ENCODE data around the gene GFRA1. TPM values are rescaled to one million over a fixed set of nuclear protein-coding genes. Genes with fewer than 3 reads are reported as not detected.

Gene GFRA1
- total and polyA plus RNA-seq, 2 donors (not counting 1 experiment from before 2014, with no cell fraction given): 6.3 to 29.6 TPM

DNA sequence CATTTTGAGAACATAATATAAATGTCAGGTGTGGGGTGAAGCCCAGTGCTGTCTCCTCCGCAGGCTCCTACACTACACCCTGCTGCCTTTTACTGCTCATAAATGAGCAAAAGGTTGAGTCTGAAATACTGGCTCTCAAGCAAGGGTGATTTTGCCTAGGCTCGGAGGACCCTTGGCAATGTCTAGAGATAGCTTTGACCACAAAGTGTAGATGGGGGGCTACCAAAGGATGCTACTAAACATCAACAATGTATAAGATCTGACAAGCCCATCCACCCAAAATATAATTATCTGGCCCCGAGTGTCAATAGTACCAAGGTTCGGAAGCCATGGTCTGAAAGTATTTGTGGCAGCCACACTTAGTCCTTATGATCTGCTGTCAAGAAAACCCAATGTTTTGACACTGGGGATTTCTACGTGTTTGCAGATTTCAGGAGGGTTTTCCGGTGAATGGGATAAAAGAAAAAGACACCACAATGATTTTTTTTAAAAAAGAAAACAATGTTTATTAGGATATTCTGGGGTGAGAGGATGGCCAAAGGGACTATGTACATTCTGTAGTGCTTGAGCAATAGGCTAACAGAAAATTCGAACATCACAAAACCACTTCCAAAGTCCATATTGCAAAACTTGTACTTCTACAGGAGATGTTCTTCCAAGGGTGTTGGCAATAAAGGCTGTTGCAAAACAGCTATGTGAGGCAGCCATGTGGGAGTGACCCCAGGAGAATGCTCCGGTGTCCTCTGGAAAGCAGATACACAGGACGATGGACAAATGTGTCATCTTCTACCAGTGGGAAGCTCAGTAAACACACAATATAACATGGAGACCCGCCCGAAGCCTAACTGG lies 216.3 kb downstream of the GFRA1 start:
- no peak for TF ChIP-seq EZH2 (IDR thresholded peaks at IDR 0.05; ENCODE audit: low read length, missing control alignments)
- TF ChIP-seq, protein P1, sequence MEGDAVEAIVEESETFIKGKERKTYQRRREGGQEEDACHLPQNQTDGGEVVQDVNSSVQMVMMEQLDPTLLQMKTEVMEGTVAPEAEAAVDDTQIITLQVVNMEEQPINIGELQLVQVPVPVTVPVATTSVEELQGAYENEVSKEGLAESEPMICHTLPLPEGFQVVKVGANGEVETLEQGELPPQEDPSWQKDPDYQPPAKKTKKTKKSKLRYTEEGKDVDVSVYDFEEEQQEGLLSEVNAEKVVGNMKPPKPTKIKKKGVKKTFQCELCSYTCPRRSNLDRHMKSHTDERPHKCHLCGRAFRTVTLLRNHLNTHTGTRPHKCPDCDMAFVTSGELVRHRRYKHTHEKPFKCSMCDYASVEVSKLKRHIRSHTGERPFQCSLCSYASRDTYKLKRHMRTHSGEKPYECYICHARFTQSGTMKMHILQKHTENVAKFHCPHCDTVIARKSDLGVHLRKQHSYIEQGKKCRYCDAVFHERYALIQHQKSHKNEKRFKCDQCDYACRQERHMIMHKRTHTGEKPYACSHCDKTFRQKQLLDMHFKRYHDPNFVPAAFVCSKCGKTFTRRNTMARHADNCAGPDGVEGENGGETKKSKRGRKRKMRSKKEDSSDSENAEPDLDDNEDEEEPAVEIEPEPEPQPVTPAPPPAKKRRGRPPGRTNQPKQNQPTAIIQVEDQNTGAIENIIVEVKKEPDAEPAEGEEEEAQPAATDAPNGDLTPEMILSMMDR (conservative IDR thresholded peaks at IDR 0.05 in 1 of 2, IDR thresholded peaks at IDR 0.05 in 1 of 2; ENCODE audit: low read depth in 1 of 2, low read length in 2 of 2): no peak
- Histone ChIP-seq H3K27me3 (ENCODE audit: control insufficient read depth, insufficient read depth, low read length) (no peaks in the 10 kb centered on the region), H3K9ac (ENCODE audit: insufficient read depth, low read length) (no peak overlapping the region), H3K27ac (ENCODE audit: insufficient read depth, low read length) (no peak overlapping the region), H3K36me3 (ENCODE audit: control insufficient read depth, insufficient read depth, low read length) (no peaks in the 10 kb centered on the region), H3K9me3 (ENCODE audit: control insufficient read depth, insufficient read depth, low read depth, low read length) (no peaks in the 10 kb centered on the region), H3K4me2 (ENCODE audit: extremely low read depth, insufficient read depth, low read length) (no peak overlapping the region), H2AFZ (ENCODE audit: low read length) (no peak overlapping the region), H3K4me3 (replicated peaks in 1 of 4; ENCODE audit: control extremely low read depth in 1 of 4, insufficient read depth in 1 of 4, low read depth in 3 of 4, low read length in 4 of 4) (no peak overlapping the region), H4K20me1 (ENCODE audit: control insufficient read depth, extremely low read depth, insufficient read depth, low read length) (no peaks in the 10 kb centered on the region), H3K4me1 (ENCODE audit: control insufficient read depth, extremely low read depth, insufficient read depth, low read length) (no peaks in the 10 kb centered on the region), H3K79me2 (ENCODE audit: control insufficient read depth, insufficient read depth, low read length) (no peaks in the 10 kb centered on the region)
- DNase-seq (ENCODE audit: low read depth in 2 of 2): peak in 1 of 2 donors; percentile 5

DNA sequence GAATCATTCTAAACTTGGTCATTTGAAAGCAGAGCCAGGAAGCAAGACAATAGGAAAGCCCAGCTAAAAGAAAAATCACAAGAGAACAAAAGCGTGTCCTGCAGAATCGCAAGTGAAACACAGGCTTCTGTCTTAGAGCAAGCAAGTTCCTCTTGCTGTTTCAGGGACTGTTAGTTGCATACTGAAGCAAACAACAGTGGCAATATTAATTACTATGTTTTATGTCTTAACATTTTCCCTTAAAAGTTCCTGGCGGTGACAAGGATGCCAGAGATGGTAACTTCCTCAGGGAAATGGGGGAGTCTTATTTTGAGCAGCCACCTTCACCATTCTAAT lies 217.1 kb downstream of the GFRA1 start:
- Histone ChIP-seq H3K4me3 (replicated peaks in 1 of 4; ENCODE audit: control extremely low read depth in 1 of 4, insufficient read depth in 1 of 4, low read depth in 3 of 4, low read length in 4 of 4) (no peak overlapping the region), H3K4me1 (ENCODE audit: control insufficient read depth, extremely low read depth, insufficient read depth, low read length) (no peaks in the 10 kb centered on the region), H3K9ac (ENCODE audit: insufficient read depth, low read length) (no peak overlapping the region), H2AFZ (ENCODE audit: low read length) (no peak overlapping the region), H3K36me3 (ENCODE audit: control insufficient read depth, insufficient read depth, low read length) (no peaks in the 10 kb centered on the region), H3K27me3 (ENCODE audit: control insufficient read depth, insufficient read depth, low read length) (no peaks in the 10 kb centered on the region), H3K79me2 (ENCODE audit: control insufficient read depth, insufficient read depth, low read length) (no peaks in the 10 kb centered on the region), H3K9me3 (ENCODE audit: control insufficient read depth, insufficient read depth, low read depth, low read length) (no peaks in the 10 kb centered on the region), H3K27ac (ENCODE audit: insufficient read depth, low read length) (no peak overlapping the region), H3K4me2 (ENCODE audit: extremely low read depth, insufficient read depth, low read length) (no peak overlapping the region), H4K20me1 (ENCODE audit: control insufficient read depth, extremely low read depth, insufficient read depth, low read length) (no peaks in the 10 kb centered on the region)
- TF ChIP-seq EZH2 (IDR thresholded peaks at IDR 0.05; ENCODE audit: low read length, missing control alignments): no peak
- TF ChIP-seq, protein P1 (conservative IDR thresholded peaks at IDR 0.05 in 1 of 2, IDR thresholded peaks at IDR 0.05 in 1 of 2; ENCODE audit: low read depth in 1 of 2, low read length in 2 of 2): no peak
- DNase-seq (ENCODE audit: low read depth in 2 of 2): no peak

DNA sequence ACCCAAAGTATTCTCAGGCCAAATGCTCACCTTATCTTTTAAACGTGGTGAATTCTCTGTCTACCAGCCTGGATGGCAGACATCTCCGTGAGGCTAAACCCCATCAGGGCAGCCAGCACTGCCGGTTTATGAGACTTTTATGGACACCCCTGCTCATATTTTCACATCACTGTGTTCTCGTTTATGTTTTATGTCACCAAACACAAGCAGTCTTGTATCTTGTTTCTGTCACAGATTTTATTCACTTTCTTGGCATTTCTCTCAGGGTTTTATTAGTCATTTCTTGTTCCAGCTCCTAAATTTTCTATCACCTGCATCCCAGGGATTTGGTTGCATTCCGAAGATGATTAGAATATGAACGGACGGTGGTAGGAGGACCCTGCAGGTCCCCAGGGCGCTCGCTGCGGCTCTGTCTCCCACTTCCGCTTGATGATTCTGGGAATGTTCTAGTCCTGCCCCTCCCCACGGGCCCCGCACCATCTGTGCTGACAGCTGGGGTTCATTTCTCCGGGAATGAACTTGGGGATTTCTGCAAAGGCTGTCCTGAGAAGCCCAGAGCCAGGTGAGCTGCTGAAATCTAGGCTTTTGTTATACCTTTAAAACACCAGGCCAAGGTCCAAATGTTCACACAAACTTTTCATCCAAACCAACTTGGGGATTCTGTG lies 217.6 kb downstream of the GFRA1 start:
- Histone ChIP-seq H3K9ac (ENCODE audit: insufficient read depth, low read length) (no peak overlapping the region), H3K27ac (ENCODE audit: insufficient read depth, low read length) (no peak overlapping the region), H3K4me3 (replicated peaks in 1 of 4; ENCODE audit: control extremely low read depth in 1 of 4, insufficient read depth in 1 of 4, low read depth in 3 of 4, low read length in 4 of 4) (no peak overlapping the region), H3K9me3 (ENCODE audit: control insufficient read depth, insufficient read depth, low read depth, low read length) (no peaks in the 10 kb centered on the region), H3K27me3 (ENCODE audit: control insufficient read depth, insufficient read depth, low read length) (no peaks in the 10 kb centered on the region), H3K36me3 (ENCODE audit: control insufficient read depth, insufficient read depth, low read length) (no peaks in the 10 kb centered on the region), H3K79me2 (ENCODE audit: control insufficient read depth, insufficient read depth, low read length) (no peaks in the 10 kb centered on the region), H2AFZ (ENCODE audit: low read length) (no peak overlapping the region), H4K20me1 (ENCODE audit: control insufficient read depth, extremely low read depth, insufficient read depth, low read length) (no peaks in the 10 kb centered on the region), H3K4me1 (ENCODE audit: control insufficient read depth, extremely low read depth, insufficient read depth, low read length) (no peaks in the 10 kb centered on the region), H3K4me2 (ENCODE audit: extremely low read depth, insufficient read depth, low read length) (no peak overlapping the region)
- TF ChIP-seq, protein P1 (conservative IDR thresholded peaks at IDR 0.05 in 1 of 2, IDR thresholded peaks at IDR 0.05 in 1 of 2; ENCODE audit: low read depth in 1 of 2, low read length in 2 of 2): no peak
- no peak for TF ChIP-seq EZH2 (IDR thresholded peaks at IDR 0.05; ENCODE audit: low read length, missing control alignments)
- DNase-seq (ENCODE audit: low read depth in 2 of 2): no peak
